PC-9 (cell line): Measurements from ENCODE around the gene SV2A.

Experiments
- EZH2 ChIP-seq: fragments of 200-600 bp; sonication (generic); IDR thresholded peaks from 2 replicates; pipeline ENCODE4 v1.8.0; 2017; ENCODE audit warnings: antibody characterized with exemption, low read depth
- TF ChIP-seq, protein P1 (sequence below): fragments of 200-600 bp; sonication (generic); conservative IDR thresholded peaks from 2 replicates; pipeline ENCODE4 v1.6.1; 2017; ENCODE audit warnings: mixed run types, antibody characterized with exemption, mild to moderate bottlenecking, moderate library complexity

DNA sequence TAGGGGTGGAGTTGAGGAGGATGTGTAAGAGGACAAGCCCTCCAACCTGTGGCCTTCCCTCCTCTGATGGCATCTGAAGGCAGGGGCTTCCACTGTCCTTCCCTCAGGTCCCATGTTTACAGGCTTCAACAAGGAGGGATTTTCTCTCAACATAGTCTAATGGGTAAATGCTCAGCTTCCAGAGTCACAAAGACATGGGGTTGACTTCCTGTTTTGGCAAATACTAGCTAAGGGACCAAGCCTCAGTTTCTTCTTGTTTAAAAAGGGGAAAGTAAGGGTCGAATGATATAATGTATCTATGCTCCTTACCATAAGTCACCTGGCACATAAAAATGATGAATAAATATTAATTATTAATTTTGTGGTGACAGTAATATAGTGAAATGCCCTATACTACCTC is 3.1 kb downstream of the SV2A start:
- TF ChIP-seq EZH2, result no peak
- TF ChIP-seq, protein P1, sequence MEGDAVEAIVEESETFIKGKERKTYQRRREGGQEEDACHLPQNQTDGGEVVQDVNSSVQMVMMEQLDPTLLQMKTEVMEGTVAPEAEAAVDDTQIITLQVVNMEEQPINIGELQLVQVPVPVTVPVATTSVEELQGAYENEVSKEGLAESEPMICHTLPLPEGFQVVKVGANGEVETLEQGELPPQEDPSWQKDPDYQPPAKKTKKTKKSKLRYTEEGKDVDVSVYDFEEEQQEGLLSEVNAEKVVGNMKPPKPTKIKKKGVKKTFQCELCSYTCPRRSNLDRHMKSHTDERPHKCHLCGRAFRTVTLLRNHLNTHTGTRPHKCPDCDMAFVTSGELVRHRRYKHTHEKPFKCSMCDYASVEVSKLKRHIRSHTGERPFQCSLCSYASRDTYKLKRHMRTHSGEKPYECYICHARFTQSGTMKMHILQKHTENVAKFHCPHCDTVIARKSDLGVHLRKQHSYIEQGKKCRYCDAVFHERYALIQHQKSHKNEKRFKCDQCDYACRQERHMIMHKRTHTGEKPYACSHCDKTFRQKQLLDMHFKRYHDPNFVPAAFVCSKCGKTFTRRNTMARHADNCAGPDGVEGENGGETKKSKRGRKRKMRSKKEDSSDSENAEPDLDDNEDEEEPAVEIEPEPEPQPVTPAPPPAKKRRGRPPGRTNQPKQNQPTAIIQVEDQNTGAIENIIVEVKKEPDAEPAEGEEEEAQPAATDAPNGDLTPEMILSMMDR, result no peak
